Stimulated activated memory B cell treated with anti-CD40 and anti-IgM and Interleukin-4, amounts not matched to agents 10 μg/mL and 1 μg/mL and 100 μg/mL, for 72 hours (primary cell): ENCODE data around the gene ELL2.
A peak's percentile ranks its signal among the peaks of the same experiment; 100 is the strongest.

Experiments
- ATAC-seq: fragments of 150-1000 bp; cut with Tn5 transposase; 2 replicates; pipeline ENCODE4 v1.10.0; 2021
- H3K27ac Mint-ChIP-seq: one replicate; pipeline ENCODE4 v1.8.0; 2022; ENCODE audit warnings: mild to moderate bottlenecking, mixed read lengths
- H3K27me3 Mint-ChIP-seq: one replicate; pipeline ENCODE4 v1.8.0; 2022; ENCODE audit warnings: mixed read lengths
- H3K36me3 Mint-ChIP-seq: one replicate; pipeline ENCODE4 v1.8.0; 2022; ENCODE audit warnings: mixed read lengths
- H3K4me1 Mint-ChIP-seq: one replicate; pipeline ENCODE4 v1.8.0; 2022; ENCODE audit warnings: mixed read lengths
- H3K4me3 Mint-ChIP-seq: one replicate; pipeline ENCODE4 v1.8.0; 2022; ENCODE audit warnings: mild to moderate bottlenecking, moderate library complexity, mixed read lengths
- H3K9me3 Mint-ChIP-seq: one replicate; pipeline ENCODE4 v1.8.0; 2022; ENCODE audit warnings: mixed read lengths

ELL2 gene

GRCh38 chr5:95963650-95964410 is 2.2 kb upstream of the ELL2 start:
- Mint-ChIP-seq H3K27ac (no peak overlapping the region), H3K27me3 (no peaks in the 10 kb centered on the region), H3K4me3 (no peak overlapping the region), H3K4me1 (peaks cover 33% of the 10 kb centered on the region), H3K36me3 (no peaks in the 10 kb centered on the region), H3K9me3 (no peaks in the 10 kb centered on the region)
- ATAC-seq = no peak

GRCh38 chr5:95962785-95963184 is 1.1 kb upstream of the ELL2 start:
- ATAC-seq = no peak
- Mint-ChIP-seq H3K36me3 (no peaks in the 10 kb centered on the region), H3K4me3 (peak overlapping the region; percentile 99), H3K4me1 (peaks cover 33% of the 10 kb centered on the region), H3K27me3 (no peaks in the 10 kb centered on the region), H3K27ac (peak overlapping the region; percentile 96), H3K9me3 (no peaks in the 10 kb centered on the region)

GRCh38 chr5:95962475-95962773 is 773 bp upstream of the ELL2 start:
- H3K4me3 Mint-ChIP-seq = peak overlapping the region; percentile 99
- no peaks in the 10 kb centered on the region for H3K9me3 Mint-ChIP-seq
- H3K27me3 Mint-ChIP-seq = no peaks in the 10 kb centered on the region
- peak overlapping the region; percentile 96 for H3K27ac Mint-ChIP-seq
- ATAC-seq = no peak
- H3K36me3 Mint-ChIP-seq = no peaks in the 10 kb centered on the region
- peaks cover 33% of the 10 kb centered on the region for H3K4me1 Mint-ChIP-seq

- no peaks in the 10 kb centered on the region for H3K27me3 Mint-ChIP-seq
- peak overlapping the region; percentile 99 for H3K4me3 Mint-ChIP-seq
- H3K4me1 Mint-ChIP-seq = peaks cover 39% of the 10 kb centered on the region
- ATAC-seq = peak; percentile 88
- peak overlapping the region; percentile 96 for H3K27ac Mint-ChIP-seq
- no peaks in the 10 kb centered on the region for H3K9me3 Mint-ChIP-seq
- no peaks in the 10 kb centered on the region for H3K36me3 Mint-ChIP-seq
Observed at GRCh38 chr5:95960667-95961616, 709 bp downstream of the ELL2 start.

- Mint-ChIP-seq H3K36me3 (no peaks in the 10 kb centered on the region), H3K4me1 (peaks cover 39% of the 10 kb centered on the region), H3K9me3 (no peaks in the 10 kb centered on the region), H3K27me3 (no peaks in the 10 kb centered on the region), H3K4me3 (peak overlapping the region; percentile 99), H3K27ac (peak overlapping the region; percentile 96)
- ATAC-seq = no peak
Observed at GRCh38 chr5:95959888-95960666, 1.6 kb downstream of the ELL2 start.

- H3K27ac Mint-ChIP-seq = peak overlapping the region; percentile 3
- no peaks in the 10 kb centered on the region for H3K9me3 Mint-ChIP-seq
- H3K36me3 Mint-ChIP-seq = no peaks in the 10 kb centered on the region
- peaks cover 39% of the 10 kb centered on the region for H3K4me1 Mint-ChIP-seq
- ATAC-seq = no peak
- no peaks in the 10 kb centered on the region for H3K27me3 Mint-ChIP-seq
- peak overlapping the region; percentile 99 for H3K4me3 Mint-ChIP-seq
Observed at GRCh38 chr5:95959051-95959887, 2.4 kb downstream of the ELL2 start.

- no peaks in the 10 kb centered on the region for H3K27me3 Mint-ChIP-seq
- H3K27ac Mint-ChIP-seq = no peak overlapping the region
- H3K36me3 Mint-ChIP-seq = peaks cover 5% of the 10 kb centered on the region
- H3K4me1 Mint-ChIP-seq = peaks cover 45% of the 10 kb centered on the region
- no peak for ATAC-seq
- no peaks in the 10 kb centered on the region for H3K9me3 Mint-ChIP-seq
- H3K4me3 Mint-ChIP-seq = no peak overlapping the region
Observed at GRCh38 chr5:95958310-95959014, 3.2 kb downstream of the ELL2 start.

GRCh38 chr5:95957561-95958203 is 4.0 kb downstream of the ELL2 start:
- Mint-ChIP-seq H3K27me3 (no peaks in the 10 kb centered on the region), H3K27ac (no peak overlapping the region), H3K4me3 (no peak overlapping the region), H3K36me3 (peaks cover 8% of the 10 kb centered on the region), H3K4me1 (peaks cover 47% of the 10 kb centered on the region), H3K9me3 (no peaks in the 10 kb centered on the region)
- ATAC-seq = no peak

GRCh38 chr5:95956900-95957293 is 4.8 kb downstream of the ELL2 start:
- H3K4me1 Mint-ChIP-seq = peaks cover 43% of the 10 kb centered on the region
- H3K9me3 Mint-ChIP-seq = no peaks in the 10 kb centered on the region
- no peak overlapping the region for H3K4me3 Mint-ChIP-seq
- H3K27me3 Mint-ChIP-seq = no peaks in the 10 kb centered on the region
- no peak overlapping the region for H3K27ac Mint-ChIP-seq
- peaks cover 13% of the 10 kb centered on the region for H3K36me3 Mint-ChIP-seq
- ATAC-seq = no peak

- no peaks in the 10 kb centered on the region for H3K27me3 Mint-ChIP-seq
- H3K4me3 Mint-ChIP-seq = no peak overlapping the region
- H3K4me1 Mint-ChIP-seq = peaks cover 40% of the 10 kb centered on the region
- no peaks in the 10 kb centered on the region for H3K9me3 Mint-ChIP-seq
- no peak for ATAC-seq
- no peak overlapping the region for H3K27ac Mint-ChIP-seq
- peaks cover 19% of the 10 kb centered on the region for H3K36me3 Mint-ChIP-seq
Observed at GRCh38 chr5:95956021-95956899, 5.4 kb downstream of the ELL2 start.

GRCh38 chr5:95954716-95955115 is 6.9 kb downstream of the ELL2 start:
- no peak overlapping the region for H3K4me3 Mint-ChIP-seq

GRCh38 chr5:95953021-95953702 is 8.5 kb downstream of the ELL2 start:
- H3K9me3 Mint-ChIP-seq = no peaks in the 10 kb centered on the region
- no peak overlapping the region for H3K27ac Mint-ChIP-seq
- H3K4me1 Mint-ChIP-seq = peaks cover 18% of the 10 kb centered on the region
- no peak for ATAC-seq
- H3K27me3 Mint-ChIP-seq = no peaks in the 10 kb centered on the region
- H3K36me3 Mint-ChIP-seq = peaks cover 19% of the 10 kb centered on the region
- no peak overlapping the region for H3K4me3 Mint-ChIP-seq

More at GRCh38 chr5:95954716-95955115, 6.9 kb downstream of the ELL2 start:
- no peak for ATAC-seq
- Mint-ChIP-seq H3K4me1 (peaks cover 26% of the 10 kb centered on the region), H3K9me3 (no peaks in the 10 kb centered on the region), H3K27me3 (no peaks in the 10 kb centered on the region), H3K36me3 (peaks cover 19% of the 10 kb centered on the region), H3K27ac (no peak overlapping the region)
